ENCODE results near the gene RPL10. TPM values are rescaled to one million over a fixed set of nuclear protein-coding genes. Genes with fewer than 3 reads are reported as not detected.
A peak's percentile ranks its signal among the peaks of the same experiment; 100 is the strongest.

Gene RPL10
- total and polyA plus RNA-seq, 2 of the 8 experiments (the other 6 are each of a cell fraction or from before 2014, with no cell fraction given): 2,633 to 4,293 TPM

- no peak for TF ChIP-seq CEBPB (IDR thresholded peaks at IDR 0.05; ENCODE audit: low read depth, low read length)
- TF ChIP-seq POLR2AphosphoS5 (IDR thresholded peaks at IDR 0.05; ENCODE audit: low read depth, low read length): peak; percentile 3; the same call in 1 of the 2 replicates
- no peak for TF ChIP-seq USF2 (IDR thresholded peaks at IDR 0.05; ENCODE audit: low read length)
- TF ChIP-seq ZNF274 (IDR thresholded peaks at IDR 0.05; ENCODE audit: borderline replicate concordance, extremely low read depth, low read length): no peak
- no peak for TF ChIP-seq TCF12 (IDR thresholded peaks at IDR 0.05; ENCODE audit: low read depth, low read length)
- TF ChIP-seq NRF1 (IDR thresholded peaks at IDR 0.05; ENCODE audit: low read depth, low read length): no peak
- 0 out of 2 replicates have a peak, but pooled peaks have one; percentile 3 for TF ChIP-seq ATF2 (IDR thresholded peaks at IDR 0.05; ENCODE audit: low read length)
- TF ChIP-seq NANOG (IDR thresholded peaks at IDR 0.05; ENCODE audit: insufficient read depth, low read depth, low read length, poor library complexity, severe bottlenecking): no peak
- no peak for TF ChIP-seq SUZ12 (IDR thresholded peaks at IDR 0.05; ENCODE audit: low read length)
- no peak for TF ChIP-seq YY1 (IDR thresholded peaks at IDR 0.05; ENCODE audit: low read depth, low read length)
- no peak for TF ChIP-seq CHD2 (IDR thresholded peaks at IDR 0.05; ENCODE audit: low read length)
- TF ChIP-seq CTBP2 (IDR thresholded peaks at IDR 0.05; ENCODE audit: borderline replicate concordance, insufficient read depth, insufficient read length, low read length): no peak
- peak; percentile 45 for TF ChIP-seq TAF7 (optimal IDR thresholded peaks at IDR 0.05; ENCODE audit: borderline replicate concordance, low read depth, low read length)
- TF ChIP-seq JUN (IDR thresholded peaks at IDR 0.05; ENCODE audit: low read depth, low read length): no peak
- TF ChIP-seq RNF2 (IDR thresholded peaks at IDR 0.05; ENCODE audit: borderline replicate concordance, low read depth, low read length, missing control alignments, poor library complexity, severe bottlenecking): no peak
- no peak for TF ChIP-seq EP300 (IDR thresholded peaks at IDR 0.05; ENCODE audit: borderline replicate concordance in 1 of 2, low read depth in 2 of 2, low read length in 2 of 2)
- no peak for TF ChIP-seq SRF (IDR thresholded peaks at IDR 0.05; ENCODE audit: low read depth, low read length)
- TF ChIP-seq E2F6 (IDR thresholded peaks at IDR 0.05): peak; percentile 50; the same call in 1 of the 2 replicates
- peak; percentile 88 for TF ChIP-seq MAX (IDR thresholded peaks at IDR 0.05)
These were observed 720 bp downstream of the RPL10 start (continued) for GRCh38 chrX:154398668-154399526.
